Right ventricle myocardium inferior (tissue), 1 donor: Measurements from ENCODE around the gene CDH11. TPM values are rescaled to one million over a fixed set of nuclear protein-coding genes. Genes with fewer than 3 reads are reported as not detected.

Source experiments
- ATAC-seq: fragments of 200-7000 bp; cut with Tn5 transposase; one replicate; pipeline ENCODE4 v1.9.1; 2020; ENCODE audit warnings: mild to moderate bottlenecking, moderate library complexity
- DNase-seq: peaks from one replicate; pipeline ENCODE4 v3.0.0; 2021; ENCODE audit errors: missing footprints
- intact Hi-C: fragments of 100-400 bp; cut with DNase I; formaldehyde crosslinking; loops from one replicate; pipeline ENCODE4 v1.11.0; 2022
- long read RNA-seq: library from polyadenylated mRNA; unstranded; transcript quantifications from one replicate; pipeline ENCODE4 v2.0.0, GENCODE V29; 2021
- total RNA-seq: library from RNA; stranded (reverse); fragmentation: NEBNext Ultra II Directional; extraction: Animal tissue kit (Norgen Biotek cat#: 25700); gene quantifications from one replicate; pipeline ENCODE4 v1.2.1, GENCODE V29; 2021
- donor health status: DM: no; HTN: yes; CAD: no; lungs with severe emphysema.

Gene CDH11
- 8.8 TPM for total RNA-seq
- long read RNA-seq: 0 reads

GRCh38 chr16:65121870-65122723 lies at the start of gene CDH11:
Gene CDH11 (minus strand): TSS chr16:65122063. CDS start chr16:65004869, 117,194 bp downstream.
- ATAC-seq (peak; percentile 64), DNase-seq (peak; percentile 74)
- intact Hi-C loops: loop anchor here (5.0 to 10.0 kb wide), 2 partner anchors 193 to 1150 kb away; no protein-coding TSS in a partner anchor

DNA sequence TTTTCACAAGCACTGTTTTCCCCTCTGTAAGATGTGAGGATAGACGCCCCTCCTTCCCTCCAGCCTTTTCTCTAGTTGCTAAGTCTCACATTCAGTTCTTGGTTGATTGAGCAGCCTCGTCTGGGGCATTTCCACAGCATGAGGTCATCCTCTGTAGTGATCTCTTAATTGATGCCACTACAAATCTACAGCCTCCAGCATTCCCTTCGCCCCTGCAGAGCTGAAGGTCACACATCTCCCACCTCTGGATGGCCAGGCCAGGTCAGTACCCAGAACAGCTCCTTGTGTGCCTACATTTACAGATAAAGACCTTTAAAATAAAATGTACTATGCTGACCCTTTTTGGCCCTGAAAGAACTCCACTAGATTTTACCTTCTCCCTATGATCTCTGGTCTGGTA lies 32.5 kb upstream of the CDH11 start:
- ATAC-seq (no peak), DNase-seq (no peak)
- intact Hi-C loops: no loop called here

DNA sequence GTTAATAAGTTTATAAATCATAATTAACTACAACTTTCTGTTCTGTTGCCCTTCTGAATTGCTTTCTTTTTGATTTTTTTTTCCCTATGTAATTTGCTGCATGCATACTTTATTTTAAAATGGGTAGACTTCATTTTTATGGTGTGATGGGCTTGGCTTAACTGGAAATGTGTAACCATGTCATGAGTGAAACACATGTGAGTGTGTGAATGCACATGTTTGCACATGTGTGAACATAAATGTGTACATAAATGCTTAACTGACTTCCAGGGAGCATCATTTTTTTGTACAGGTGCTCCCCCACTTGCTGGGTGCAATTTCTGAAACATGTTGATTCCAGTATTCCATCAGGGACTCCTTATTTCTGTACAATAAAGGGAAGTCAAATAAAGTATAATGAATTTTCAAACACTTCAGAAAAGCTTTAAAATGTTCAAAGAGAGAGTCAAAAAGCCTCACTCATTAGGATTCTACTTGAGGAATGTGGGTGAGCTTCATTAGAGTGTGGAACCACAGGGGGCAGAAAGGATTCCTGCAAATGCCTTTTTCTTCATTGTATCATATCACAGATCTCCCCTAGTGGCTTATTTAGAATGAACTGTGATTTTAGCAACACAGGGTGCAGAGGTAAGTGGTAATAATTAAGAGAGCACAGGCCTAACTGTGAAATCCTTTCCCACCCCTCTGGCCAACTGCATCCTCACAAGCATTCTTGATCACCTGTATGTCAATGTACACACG lies 31.7 kb upstream of the CDH11 start:
- ATAC-seq: no peak
- no peak for DNase-seq
- intact Hi-C loops: no loop called here

DNA sequence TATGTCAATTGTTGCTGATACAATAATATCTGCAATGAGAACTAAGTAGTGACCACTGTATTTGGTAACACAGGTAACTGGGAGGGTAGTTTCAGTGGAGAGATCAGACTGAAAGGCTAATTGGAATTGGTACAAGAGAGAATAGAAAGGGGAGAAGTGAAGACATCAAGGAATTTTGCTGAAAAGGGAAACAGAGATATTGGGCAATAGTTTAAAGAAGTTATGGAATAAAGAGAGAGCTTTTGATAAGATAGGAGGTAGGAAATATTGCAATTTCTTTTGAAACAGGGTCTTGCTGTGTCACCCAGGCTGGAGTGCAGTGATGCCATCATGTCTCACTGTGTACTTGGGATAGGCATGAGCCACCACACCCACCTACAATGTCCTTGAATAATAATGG lies 26.9 kb upstream of the CDH11 start:
- ATAC-seq (no peak), DNase-seq (no peak)
- intact Hi-C loops: no loop called here

GRCh38 chr16:65142276-65142675 lies 20.4 kb upstream of the CDH11 start:
- ATAC-seq (no peak), DNase-seq (no peak)
- intact Hi-C loops: no loop called here

GRCh38 chr16:65136681-65137080 lies 14.8 kb upstream of the CDH11 start:
- intact Hi-C loops: no loop called here
- ATAC-seq (no peak), DNase-seq (no peak)

DNA sequence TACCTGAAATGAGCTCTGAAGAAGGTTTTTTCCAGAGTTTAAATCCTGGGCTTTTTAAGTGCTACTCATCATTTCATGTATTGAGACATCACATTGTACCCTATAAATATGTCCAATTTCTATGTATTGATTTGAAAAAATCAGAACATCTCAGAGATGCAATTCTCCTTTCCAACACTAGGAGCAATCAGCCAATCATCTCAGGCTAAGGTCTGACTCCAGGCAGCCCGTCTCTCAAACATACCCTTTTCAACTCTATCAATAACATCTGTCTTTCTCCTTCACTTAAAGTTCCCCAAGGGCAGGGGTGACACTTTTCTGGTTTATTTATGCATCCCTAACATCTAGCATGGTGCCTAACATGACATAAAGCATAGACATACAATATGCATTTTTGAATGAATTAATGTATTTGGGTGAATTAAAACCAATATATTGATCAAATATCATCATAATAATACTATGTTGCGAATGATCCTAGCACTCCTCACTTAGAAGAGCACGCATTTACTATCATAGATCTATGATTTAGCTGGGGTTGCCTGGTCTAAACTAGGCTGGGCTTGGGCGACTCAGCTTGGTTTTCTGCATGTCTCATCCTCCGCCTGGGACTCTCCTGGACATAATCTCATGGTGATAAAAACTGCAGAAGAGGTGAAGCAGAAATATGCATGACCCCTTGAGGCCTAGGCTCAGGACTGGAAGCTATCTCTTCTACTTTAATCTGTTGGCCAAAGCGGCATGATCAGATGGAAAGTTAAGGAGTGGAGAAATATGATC lies 5.2 kb upstream of the CDH11 start:
- no peak for DNase-seq
- ATAC-seq: no peak
- intact Hi-C loops: loop anchor here (10.0 kb wide), 1 partner anchor 188 kb away; no protein-coding TSS in a partner anchor

DNA sequence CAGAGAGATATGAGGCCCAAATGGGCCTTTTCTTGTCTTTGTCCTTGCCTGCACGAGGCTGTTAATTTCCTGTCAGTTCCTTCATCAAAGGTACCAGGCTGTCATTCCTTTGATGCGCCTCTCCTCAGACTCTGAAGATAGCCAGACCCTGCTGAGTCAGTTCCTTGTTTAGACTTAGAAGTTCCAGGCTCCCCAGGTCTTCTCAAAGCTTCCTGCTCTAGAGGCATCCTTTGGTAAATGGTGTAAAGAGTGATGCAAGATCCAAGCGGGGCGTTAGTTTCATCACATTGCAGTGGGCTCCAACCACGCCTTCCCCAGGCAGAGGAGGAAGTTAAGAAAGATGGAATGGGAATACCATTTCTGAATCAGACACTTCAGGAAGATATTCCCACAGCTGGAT lies 4.0 kb upstream of the CDH11 start:
- intact Hi-C loops: loop anchor here (10.0 kb wide), 1 partner anchor 189 kb away; no protein-coding TSS in a partner anchor
- no peak for ATAC-seq
- DNase-seq: no peak

GRCh38 chr16:65125322-65125721 lies 3.5 kb upstream of the CDH11 start:
- intact Hi-C loops: loop anchor here (10.0 kb wide), 1 partner anchor 189 kb away; no protein-coding TSS in a partner anchor
- DNase-seq (no peak), ATAC-seq (no peak)

- intact Hi-C loops: loop anchor here (5.0 to 10.0 kb wide), 2 partner anchors 190 to 1148 kb away; no protein-coding TSS in a partner anchor
- DNase-seq: no peak
- ATAC-seq: no peak
Measured at GRCh38 chr16:65124596-65124995, 2.7 kb upstream of the CDH11 start.

- ATAC-seq (no peak), DNase-seq (no peak)
- intact Hi-C loops: loop anchor here (5.0 to 10.0 kb wide), 2 partner anchors 191 to 1148 kb away; no protein-coding TSS in a partner anchor
Measured at GRCh38 chr16:65124212-65124548, 2.3 kb upstream of the CDH11 start.

DNA sequence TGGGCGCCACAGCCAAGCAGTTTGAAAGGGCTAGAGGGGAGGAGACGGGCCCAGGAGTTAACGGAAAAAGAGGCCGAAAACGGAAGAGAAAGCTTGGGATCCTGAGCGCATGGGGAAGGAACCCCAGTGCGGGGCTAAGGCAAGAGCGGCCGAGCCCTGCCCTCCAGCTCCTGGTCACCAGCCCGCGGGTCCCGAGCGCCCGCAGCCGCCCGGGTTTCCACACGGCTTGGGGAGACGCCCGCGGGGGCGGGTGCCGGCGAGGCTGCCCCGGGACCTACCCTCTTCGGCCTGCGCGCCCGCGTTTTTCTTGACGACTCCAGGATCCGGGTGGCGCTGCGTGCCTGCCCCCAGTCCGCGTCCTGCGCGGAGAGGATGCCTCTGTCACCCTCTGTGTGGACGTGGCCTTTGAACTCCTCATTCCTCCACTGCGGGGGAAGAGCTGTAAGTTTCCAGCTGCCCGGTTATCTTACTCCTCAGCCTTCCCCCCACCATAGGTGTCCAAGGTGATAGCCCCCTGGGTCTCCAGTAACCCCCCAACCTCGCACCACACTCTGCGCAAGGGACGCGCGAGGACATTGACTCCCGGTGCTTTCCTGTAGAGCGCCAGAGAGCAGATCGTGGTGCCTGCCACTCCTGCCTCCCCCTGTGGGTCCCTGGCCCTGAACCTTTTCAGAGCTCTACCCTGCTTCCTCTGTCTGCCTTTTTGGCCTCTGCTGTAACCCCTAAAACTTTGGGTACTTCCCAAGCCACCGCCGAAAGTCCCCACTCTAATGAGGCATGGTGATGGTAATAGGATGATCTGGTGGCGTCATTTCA lies 1.7 kb upstream of the CDH11 start:
- ATAC-seq (peak; percentile 20), DNase-seq (no peak)
- intact Hi-C loops: loop anchor here (5.0 to 10.0 kb wide), 2 partner anchors 191 to 1149 kb away; no protein-coding TSS in a partner anchor

DNA sequence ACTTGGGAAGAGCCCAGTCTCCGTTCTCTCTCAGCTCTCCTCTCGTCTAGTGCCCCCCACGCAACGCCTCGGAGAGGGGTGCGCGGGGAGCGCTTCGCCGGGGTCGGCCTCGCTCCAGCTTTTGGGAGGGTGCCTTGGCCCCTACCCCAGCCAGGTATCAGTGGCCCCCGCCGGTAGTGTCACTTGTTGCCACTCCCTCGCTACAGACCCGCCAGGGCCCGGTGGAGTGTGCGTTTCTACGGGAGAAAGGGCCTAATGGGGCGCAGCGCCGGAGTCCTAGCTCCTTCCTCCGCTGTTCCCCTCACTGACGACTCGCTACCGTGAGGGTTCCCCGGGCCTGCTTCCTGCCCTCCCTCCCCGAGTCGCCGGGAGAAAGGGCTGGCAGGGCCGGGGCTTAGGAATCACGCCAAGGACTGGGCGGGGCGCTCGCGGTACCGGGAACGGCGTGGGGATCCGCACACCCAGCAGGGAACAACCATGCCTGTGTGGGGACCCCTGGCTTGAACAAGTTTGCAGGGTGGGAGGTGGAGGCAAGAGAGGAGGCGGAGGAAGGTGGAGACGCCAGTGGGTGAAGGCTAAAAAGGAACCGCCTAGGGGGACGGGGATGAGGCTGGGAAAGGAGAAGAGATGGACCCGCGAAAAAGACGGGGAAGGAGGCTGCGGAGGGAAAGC lies 997 bp upstream of the CDH11 start:
- DNase-seq (no peak), ATAC-seq (peak; percentile 61)
- intact Hi-C loops: loop anchor here (5.0 to 10.0 kb wide), 2 partner anchors 192 to 1149 kb away; no protein-coding TSS in a partner anchor

GRCh38 chr16:65120831-65121721 lies 787 bp downstream of the CDH11 start:
- intact Hi-C loops: loop anchor here (5.0 to 10.0 kb wide), 2 partner anchors 194 to 1151 kb away; no protein-coding TSS in a partner anchor
- DNase-seq (no peak), ATAC-seq (no peak)

- no peak for ATAC-seq
- intact Hi-C loops: loop anchor here (5.0 to 10.0 kb wide), 2 partner anchors 194 to 1152 kb away; no protein-coding TSS in a partner anchor
- DNase-seq: no peak
Measured at GRCh38 chr16:65120461-65120830, 1.4 kb downstream of the CDH11 start.

GRCh38 chr16:65119901-65120401 lies 1.9 kb downstream of the CDH11 start:
- ATAC-seq: no peak
- intact Hi-C loops: loop anchor here (2.0 to 10.0 kb wide), 4 partner anchors 195 to 1152 kb away; no protein-coding TSS in a partner anchor
- DNase-seq: no peak
